T47D (cell line): ENCODE results near the gene TLR8.

Experiments
- DNase-seq, 2 experiments: peaks; one replicate each; pipeline versions ENCODE4 v3.0.0 to v3.0.0-alpha.2; 2011 to 2012; ENCODE audit warnings: low read depth in 1 of 2, low spot score in 1 of 2
- JUND ChIP-seq: IDR thresholded peaks from 2 replicates; pipeline ENCODE4 v1.6.1; 2012; ENCODE audit warnings: low read depth
- in situ Hi-C: cut with HindIII; loops from 2 replicates; pipeline ENCODE4 v1.10.0; 2016; ENCODE audit warnings: low sequenced_read_pairs, low pct_unique_long_range_greater_than_20kb

Gene TLR8

GRCh38 chrX:12971282-12972003 is 65.0 kb downstream of the TLR8 start:
- in situ Hi-C loops = no loop called here
- peak in 1 of 2 experiments; percentile 78 for DNase-seq
- TF ChIP-seq JUND = no peak

- no peak for DNase-seq
- in situ Hi-C loops = no loop called here
- TF ChIP-seq JUND = no peak
Measured at GRCh38 chrX:12972243-12972642, 65.8 kb downstream of the TLR8 start.
